Fibroblast of lung (primary cell): ENCODE data around the gene FXN.

Experiments
- EZH2 ChIP-seq: IDR thresholded peaks from 2 replicates; pipeline ENCODE4 v1.5.1; 2012; ENCODE audit warnings: low read length, control low read depth, mild to moderate bottlenecking; ENCODE audit errors: missing control alignments
- TF ChIP-seq, protein P1 (sequence below), 2 donors: IDR thresholded peaks in 1 of 2; conservative IDR thresholded peaks in 1 of 2; 1 replicate in 1 of 2; 2 replicates in 1 of 2; pipeline ENCODE4 v1.5.1; 2011 to 2012; ENCODE audit warnings: low read length in 2 of 2, control low read depth in 1 of 2, inconsistent platforms in 1 of 2, low read depth in 1 of 2, mild to moderate bottlenecking in 1 of 2

GRCh38 chr9:69130456-69131441 lies 95.2 kb downstream of the FXN start:
- TF ChIP-seq, protein P1, sequence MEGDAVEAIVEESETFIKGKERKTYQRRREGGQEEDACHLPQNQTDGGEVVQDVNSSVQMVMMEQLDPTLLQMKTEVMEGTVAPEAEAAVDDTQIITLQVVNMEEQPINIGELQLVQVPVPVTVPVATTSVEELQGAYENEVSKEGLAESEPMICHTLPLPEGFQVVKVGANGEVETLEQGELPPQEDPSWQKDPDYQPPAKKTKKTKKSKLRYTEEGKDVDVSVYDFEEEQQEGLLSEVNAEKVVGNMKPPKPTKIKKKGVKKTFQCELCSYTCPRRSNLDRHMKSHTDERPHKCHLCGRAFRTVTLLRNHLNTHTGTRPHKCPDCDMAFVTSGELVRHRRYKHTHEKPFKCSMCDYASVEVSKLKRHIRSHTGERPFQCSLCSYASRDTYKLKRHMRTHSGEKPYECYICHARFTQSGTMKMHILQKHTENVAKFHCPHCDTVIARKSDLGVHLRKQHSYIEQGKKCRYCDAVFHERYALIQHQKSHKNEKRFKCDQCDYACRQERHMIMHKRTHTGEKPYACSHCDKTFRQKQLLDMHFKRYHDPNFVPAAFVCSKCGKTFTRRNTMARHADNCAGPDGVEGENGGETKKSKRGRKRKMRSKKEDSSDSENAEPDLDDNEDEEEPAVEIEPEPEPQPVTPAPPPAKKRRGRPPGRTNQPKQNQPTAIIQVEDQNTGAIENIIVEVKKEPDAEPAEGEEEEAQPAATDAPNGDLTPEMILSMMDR (conservative IDR thresholded peaks at IDR 0.05 in 1 of 2, IDR thresholded peaks at IDR 0.05 in 1 of 2; ENCODE audit: low read depth in 1 of 2, low read length in 2 of 2) = no peak
- no peak for TF ChIP-seq EZH2
